ENCODE data around the gene TTF1.
A peak's percentile ranks its signal among the peaks of the same experiment; 100 is the strongest.

- TF ChIP-seq TCF7 (CRISPR knock-in tag; IDR thresholded peaks at IDR 0.05; ENCODE audit: low read depth) = no peak
- peak; percentile 47; the same call in 1 of the 2 replicates for TF ChIP-seq MAX (CRISPR knock-in tag; IDR thresholded peaks at IDR 0.05)
- TF ChIP-seq CTCF (IDR thresholded peaks at IDR 0.05) = peak; percentile 42; the same call in 1 of the 2 replicates
- no peak for TF ChIP-seq SP1 (CRISPR knock-in tag; conservative IDR thresholded peaks at IDR 0.05)
- no peak for TF ChIP-seq USF2 (CRISPR knock-in tag; IDR thresholded peaks at IDR 0.05)
- no peak for TF ChIP-seq SMAD3 (CRISPR knock-in tag; IDR thresholded peaks at IDR 0.05; ENCODE audit: borderline replicate concordance)
Observed at GRCh38 chr9:132447346-132447745, 40.7 kb upstream of the TTF1 start.

All from WTC11 (cell line).